ENCODE results near the gene SOST.

GRCh38 chr17:43717913-43718312, 40.7 kb downstream of the SOST start:
- TF ChIP-seq CTCF (IDR thresholded peaks at IDR 0.05) (no peak), POLR2A (IDR thresholded peaks at IDR 0.05) (no peak)
